OCI-M1 (cell line): ENCODE measurements around the gene CSRNP3.

Source experiments
- DNase-seq: peaks from one replicate; lab custom pipeline; 2025; lab: John Stamatoyannopoulos, UW

CSRNP3 gene, protein sequence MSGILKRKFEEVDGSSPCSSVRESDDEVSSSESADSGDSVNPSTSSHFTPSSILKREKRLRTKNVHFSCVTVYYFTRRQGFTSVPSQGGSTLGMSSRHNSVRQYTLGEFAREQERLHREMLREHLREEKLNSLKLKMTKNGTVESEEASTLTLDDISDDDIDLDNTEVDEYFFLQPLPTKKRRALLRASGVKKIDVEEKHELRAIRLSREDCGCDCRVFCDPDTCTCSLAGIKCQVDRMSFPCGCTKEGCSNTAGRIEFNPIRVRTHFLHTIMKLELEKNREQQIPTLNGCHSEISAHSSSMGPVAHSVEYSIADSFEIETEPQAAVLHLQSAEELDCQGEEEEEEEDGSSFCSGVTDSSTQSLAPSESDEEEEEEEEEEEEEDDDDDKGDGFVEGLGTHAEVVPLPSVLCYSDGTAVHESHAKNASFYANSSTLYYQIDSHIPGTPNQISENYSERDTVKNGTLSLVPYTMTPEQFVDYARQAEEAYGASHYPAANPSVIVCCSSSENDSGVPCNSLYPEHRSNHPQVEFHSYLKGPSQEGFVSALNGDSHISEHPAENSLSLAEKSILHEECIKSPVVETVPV

DNA sequence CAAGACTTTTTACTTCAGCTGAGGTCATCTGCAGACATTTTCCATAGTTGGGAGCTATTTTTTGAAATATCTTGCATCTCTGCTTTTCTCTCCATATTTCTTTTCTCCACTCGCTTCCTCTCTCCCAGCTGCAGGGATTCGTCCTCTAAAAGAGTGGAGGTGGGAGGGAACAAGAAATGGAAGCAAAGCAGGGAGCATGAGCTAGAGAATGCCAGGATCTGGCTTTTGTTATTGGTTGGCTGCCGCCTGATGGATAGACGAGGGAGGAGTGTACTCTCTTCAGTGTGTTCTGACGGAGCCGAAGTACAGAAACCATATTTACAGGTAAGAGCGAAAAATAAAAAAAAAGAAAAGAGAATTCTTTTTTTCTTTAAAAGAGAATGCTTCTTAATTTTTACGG lies at the start of gene CSRNP3:
TSS of gene CSRNP3 (plus strand) at position 282 of the 400 bp plus-strand sequence. CDS start 125,368 bp downstream, outside the sequence.
- peak; percentile 23 for DNase-seq

DNA sequence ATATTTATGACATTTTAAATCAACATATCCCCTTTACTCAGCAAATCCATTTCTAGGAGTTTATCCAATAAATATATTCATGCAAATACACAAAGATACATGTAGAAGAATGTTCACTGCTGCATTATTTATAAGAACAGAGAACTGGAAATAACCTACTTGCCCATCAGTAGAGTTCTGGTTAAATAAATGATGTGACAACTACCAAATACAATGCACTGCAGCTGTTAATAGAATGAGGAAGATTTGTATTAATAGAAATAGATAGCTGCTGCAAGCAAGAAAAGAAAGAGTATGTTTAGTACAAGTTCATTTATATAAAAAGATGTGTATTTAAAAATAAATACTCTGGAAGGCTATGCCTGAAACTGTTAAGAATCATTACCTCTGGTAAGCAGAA lies 49.3 kb upstream of the CSRNP3 start:
- DNase-seq: no peak

DNA sequence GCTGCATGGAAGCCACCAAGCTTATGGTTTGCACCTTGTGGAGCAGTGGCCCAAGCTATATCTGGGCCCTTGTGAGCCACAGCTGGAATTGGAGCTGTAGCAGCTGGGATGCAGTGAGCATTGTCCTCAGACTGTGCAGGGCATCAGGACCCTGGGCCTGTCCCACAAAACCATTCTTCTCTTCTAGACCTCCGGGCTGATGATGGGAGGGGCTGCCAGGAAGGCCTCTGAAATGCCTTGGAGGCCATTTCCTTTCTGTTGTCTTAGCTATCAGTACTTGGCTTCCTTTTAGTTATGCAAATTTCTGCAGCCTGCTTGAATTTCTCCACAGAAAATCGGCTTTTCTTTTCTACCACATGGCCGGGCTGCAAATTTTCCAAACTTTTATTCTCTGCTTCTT lies 46.4 kb upstream of the CSRNP3 start:
- no peak for DNase-seq

DNA sequence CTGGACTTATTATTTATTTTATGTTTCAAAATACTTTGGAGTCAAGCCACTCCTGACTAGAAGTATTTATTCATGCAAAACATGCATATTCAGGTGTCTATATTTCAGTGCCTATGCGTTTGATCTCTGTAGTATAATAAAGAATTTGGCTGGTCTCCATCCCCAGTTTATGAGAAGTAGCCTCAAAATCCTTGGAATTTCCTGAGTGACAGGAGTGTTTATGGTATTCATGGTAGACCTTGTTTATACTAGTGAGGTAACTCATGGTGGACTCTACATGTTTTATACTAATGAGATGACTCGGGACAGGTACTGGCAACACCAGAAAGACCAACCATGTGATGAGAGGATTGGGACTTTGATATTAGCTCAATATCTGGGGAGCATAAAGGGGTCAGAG lies 43.9 kb upstream of the CSRNP3 start:
- DNase-seq: no peak

DNA sequence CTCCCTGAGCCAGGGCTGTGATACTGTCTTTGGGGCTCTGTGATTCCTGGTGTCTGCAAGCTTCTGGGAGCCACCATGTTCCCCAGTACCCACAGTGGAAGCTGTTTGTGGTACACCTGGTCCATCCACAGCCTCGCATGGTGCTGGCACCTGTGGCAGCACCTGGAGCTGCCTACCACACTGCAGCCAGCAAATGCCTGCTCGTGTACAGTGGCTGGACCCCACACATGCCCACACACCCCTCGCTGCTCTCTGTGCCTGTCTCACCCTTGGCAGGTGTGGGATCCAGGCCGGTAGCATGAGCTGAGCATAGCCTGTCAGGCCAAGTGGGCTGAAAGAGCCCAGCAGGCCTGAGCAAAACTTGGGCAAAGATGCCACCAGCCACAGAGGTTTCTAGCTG lies 41.8 kb upstream of the CSRNP3 start:
- no peak for DNase-seq

DNA sequence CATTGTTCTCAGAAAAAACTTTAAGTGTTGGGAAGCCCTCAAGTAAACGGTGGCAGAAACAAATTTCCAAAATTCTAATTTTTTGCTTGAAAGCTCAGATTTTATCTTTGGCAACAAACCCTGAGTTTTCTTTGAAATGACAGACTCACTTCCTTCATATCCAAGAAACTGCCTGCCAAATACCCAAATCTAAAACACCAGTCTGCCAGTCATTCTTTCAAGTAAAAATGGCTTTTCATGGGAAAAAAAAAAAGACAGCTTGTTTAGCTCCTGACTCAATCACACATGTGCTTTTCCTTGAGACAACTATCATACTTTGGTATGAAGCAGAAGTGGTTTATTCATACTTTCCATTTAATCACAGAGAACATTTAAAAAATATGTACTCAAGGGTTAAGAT lies 40.6 kb upstream of the CSRNP3 start:
- DNase-seq: no peak

DNA sequence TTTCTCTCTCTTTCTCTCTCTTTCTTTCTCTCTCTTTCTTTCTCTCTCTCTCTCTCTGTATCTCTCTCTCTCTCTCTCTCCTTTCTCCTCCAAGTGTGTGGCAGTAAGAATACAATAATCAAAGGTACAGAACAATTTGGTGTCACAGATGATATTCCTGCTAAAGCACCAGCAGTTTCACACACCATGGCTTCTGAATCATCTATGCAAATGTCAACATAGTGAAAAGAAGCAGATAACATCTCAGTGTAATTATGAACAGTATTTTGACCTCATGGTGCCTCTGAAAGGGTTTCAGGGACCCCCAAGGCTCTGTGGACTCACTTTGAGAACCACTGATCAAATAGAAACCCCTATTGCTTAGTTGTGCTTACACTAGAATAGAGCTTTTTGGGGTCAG lies 38.5 kb upstream of the CSRNP3 start:
- DNase-seq: no peak

DNA sequence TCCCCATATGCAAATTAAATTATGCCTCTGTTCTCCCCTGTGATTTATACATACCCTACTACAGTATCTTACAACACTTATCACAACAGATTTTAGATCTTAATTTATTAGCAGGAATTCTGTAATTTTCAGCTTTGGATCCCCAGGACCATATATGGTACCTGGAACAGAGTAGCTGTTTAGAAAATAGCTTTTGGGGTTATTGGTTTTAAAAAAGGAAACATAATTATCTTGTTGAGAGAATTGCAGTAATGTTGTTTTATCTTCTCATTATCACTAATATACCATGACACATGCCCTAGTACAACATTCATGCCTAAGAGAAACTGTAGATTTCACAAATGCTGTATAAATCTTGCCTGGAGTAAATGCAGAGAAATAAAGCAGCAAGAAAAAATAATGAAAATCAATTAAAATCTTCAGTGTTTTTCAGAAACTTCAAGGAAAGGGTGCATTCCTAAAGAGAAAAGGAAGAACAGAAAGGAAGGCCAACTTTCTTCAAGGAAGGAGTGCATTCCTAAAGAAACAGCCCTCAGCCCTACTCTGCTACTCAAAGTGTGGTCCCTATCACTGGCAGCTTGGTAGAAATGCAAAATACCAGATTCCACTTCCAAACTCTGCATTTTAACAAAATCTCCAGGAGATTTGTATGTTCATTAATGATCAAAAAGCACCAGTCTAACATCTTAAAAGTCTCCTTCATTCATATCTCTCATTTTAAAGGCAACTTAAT lies 37.1 kb upstream of the CSRNP3 start:
- DNase-seq: no peak

DNA sequence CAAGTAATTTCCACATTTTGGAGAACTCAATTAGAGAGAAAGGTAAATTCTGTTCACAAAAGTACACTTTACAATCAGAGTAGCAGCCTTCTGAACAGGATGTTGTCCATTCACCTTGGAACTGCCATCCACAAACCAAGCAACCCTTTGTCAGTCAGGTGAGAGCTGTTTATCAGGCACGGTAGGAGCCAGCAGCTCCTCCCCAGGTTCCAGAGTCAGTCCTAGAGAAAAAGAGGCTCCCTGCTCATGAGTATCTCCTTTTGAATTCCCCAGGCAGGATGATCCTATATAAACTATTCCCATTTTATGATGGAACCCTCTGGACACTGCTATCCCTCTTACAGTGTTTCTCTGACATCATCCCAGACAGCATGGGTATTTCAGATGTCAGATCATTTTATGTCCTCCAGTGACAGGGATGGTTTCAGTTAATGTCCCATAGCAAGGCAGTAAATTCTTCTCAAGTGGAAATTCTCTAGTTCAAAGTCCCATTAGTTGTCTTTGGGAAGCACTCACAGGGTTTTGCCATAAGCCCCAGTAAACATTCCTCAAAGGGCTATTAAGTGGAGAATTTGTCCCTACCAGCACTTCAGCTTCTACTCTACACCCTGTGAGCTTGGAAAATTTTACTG lies 34.5 kb upstream of the CSRNP3 start:
- no peak for DNase-seq

DNA sequence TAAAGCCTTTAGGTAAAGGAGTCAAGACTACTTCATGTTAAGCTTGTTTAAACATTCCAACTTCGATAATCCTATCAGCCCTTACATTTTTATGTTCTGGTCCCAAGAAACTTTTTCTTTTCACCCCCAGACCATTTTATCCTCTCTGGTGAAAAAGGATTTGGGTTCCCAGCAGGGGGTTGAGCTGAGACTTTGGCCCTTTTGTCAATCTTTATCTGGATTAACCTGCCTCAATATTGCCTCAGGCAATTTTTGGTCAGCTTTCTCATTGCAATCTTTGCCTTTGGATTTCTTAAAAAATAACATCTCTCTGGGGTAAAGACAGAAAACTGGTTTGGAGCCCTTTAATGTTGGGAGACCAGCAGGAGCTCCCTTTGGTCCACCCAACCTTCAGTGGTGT lies 33.9 kb upstream of the CSRNP3 start:
- DNase-seq: no peak

DNA sequence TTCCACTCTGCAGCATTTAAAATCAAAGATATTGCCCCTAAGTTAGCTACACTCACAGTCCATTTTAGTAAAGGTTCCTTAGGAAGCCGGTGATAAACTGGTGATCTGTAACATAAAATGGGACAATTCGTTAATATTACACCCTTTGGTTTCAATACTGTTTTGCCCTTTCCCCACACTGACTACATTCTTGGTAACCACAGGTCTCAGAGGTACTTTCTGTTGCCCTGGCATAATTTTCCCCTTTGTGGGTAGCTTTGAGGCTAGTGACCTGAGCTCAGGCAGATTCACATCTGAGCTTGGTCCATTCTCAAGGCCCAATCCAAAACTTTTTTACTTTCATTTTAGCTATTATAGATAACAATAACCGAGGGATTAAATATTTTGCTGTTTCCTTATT lies 32.9 kb upstream of the CSRNP3 start:
- no peak for DNase-seq

DNA sequence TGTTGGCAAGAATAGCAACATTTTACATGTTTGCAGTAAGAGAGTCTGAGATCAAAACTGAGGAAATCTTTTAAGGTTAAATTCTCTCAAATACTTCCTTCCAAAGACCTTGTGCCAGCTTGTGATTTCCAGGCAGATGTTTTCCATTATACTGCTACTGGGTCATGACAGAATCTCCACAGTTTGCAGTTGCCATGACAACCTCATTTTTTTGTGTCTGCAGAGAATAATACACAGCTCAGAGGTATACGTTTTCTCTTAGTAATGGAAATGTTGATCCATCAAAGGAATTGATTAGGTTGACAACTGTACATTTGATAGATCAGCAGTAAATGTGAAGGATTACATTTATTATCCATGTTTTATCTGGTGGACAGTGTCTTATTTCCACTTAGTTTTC lies 29.1 kb upstream of the CSRNP3 start:
- DNase-seq: no peak

DNA sequence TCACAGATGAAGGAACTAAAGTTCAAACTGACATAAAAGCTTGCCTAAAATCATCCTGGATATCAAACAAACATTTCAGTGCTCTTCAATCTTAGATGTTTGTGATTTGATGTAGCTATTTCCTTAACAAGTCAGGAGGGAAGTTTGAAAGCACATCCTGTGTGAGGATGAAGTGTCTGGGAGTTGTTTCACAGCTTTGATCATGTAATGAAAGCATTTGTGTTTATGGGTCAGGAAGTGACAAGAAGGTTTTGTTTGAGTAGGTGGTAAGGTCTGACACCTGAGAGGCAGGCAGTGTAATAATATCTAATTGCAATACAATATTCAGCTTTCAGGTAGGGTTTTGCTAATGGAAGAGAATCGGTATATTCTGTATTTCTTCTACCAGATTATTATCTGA lies 26.0 kb upstream of the CSRNP3 start:
- no peak for DNase-seq

DNA sequence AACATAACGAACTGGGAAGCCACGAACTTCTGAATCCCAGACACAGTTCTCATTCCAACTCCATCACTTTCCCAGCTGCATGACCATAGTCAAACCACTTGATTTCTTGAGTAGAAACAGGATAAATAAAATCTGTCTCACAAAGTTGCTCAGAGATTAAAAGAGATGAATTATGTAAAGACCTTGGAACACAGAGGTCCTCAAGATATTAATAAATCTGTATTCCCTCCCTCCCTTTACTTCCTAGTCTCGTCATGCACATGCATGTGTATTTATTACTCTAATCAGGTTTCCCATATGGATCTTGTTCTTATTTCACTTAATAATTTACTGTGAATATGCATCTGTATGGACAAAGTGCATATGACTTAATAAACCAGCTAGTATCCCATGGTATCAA lies 21.1 kb upstream of the CSRNP3 start:
- DNase-seq: no peak

DNA sequence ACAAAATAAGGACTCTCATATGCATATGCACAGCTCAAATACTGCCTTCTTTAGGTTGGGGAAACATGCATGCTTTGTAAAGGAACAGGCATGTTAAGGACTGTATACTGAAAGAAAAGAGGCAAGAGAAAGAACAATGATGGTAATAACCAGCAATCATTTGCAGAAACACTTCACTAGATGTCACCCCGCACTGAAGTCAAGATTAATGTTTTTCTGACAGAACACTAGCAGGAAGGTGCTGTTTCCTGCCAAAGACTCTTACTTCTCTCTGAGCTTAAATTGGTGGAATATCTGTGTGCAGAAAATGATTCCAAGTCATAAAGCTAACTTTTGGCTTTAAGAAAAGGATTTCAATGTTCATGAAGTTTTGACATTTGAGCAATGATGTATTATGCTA lies 19.3 kb upstream of the CSRNP3 start:
- DNase-seq: peak; percentile 6

DNA sequence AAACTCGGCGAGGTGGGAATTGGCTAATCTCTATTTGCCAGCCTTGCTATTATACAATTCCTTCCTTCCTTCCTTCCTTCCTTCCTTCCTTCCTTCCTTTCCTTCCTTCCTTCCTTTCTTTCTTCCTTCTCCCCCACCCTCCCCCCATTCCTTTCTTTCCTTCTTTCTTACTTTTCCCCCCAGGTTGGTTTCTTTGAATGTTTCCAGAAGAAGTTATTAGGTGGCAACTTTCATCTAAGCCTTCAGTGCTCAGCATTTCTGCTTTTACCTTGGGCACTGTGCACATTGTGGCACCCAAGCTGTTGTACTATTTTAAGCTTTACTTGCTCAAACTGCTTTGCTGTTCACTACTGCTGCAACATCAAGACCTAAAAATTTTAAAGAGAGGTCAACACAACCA lies 17.2 kb upstream of the CSRNP3 start:
- DNase-seq: no peak

DNA sequence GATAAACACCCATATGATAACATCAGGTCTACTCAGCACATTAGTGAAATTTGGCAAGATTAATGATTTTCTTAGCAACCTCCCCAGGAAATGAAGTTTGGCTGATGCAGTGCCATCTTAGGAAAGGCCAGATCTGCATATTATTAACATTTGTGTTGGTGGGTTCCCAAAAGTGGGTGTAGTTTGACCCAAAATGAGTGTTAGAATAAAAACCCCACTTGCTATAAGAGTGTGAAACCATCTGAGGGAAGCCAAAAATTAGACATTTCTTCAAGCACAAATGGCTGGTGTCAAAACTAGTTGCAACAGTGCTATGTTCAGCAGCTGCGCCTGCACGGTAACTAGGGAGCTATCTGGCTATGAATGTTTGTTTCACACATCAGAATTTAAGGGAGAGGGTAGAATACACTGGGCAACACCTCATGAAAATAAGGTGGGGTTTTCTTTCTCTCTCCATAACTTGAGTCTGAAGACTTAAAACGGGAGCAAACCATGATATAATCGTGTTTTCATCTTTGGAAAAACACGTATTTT lies 15.9 kb upstream of the CSRNP3 start:
- DNase-seq: no peak

DNA sequence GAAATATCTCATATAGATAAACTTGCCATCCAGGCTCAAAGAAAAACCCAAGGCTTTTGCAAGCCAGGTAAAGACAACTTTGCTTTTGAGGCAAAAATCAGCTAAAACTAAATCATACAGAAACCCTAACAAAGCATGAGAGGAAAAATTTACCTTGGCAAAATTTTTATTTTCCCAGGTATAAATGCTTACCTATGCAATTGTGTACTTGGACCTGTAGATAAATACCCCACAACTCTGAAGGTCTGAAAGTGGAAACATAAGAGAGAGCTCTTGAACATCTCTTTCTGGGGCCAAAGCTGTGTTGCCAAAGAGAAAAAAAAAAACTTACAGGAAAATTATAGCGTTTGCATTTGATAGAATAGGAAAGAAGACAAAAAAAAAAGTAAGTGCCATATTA lies 14.6 kb upstream of the CSRNP3 start:
- DNase-seq: no peak

DNA sequence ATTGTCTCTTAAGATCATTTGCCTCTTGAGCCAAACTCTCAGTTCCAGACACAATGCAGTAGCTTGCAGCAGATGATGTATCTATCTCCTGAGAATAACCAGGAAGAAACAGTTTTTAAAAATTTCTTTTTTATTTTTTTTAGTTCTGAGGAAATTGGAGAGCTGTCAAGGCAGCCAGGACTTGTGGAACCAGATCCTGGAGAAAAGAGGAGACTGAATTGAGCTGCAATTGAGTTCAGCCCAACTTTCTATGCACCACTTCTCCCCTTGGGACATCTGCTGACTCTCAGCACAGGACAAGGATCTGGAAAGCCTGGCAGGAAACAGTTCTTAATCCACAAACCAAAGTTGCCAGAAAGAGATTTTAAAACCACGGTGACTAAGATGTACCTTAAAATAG lies 13.5 kb upstream of the CSRNP3 start:
- no peak for DNase-seq

DNA sequence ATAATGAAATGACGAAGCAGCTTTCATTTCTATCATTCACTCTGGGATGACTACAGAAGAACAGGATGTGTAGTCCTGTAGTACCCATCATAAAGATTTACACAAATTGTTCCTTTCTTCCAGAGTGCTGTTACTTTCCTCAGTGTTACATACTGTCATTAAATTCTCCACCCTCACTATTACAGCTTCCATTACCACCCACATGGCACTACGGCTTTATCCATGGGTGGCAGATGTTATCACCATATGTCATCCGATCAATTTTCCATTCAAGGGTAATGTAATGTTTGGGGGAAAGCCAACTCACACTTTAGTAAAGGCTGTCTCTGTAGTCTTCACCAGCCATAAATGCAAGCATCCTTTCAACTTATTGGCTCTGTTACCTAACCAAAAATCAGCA lies 7.1 kb upstream of the CSRNP3 start:
- peak; percentile 51 for DNase-seq

DNA sequence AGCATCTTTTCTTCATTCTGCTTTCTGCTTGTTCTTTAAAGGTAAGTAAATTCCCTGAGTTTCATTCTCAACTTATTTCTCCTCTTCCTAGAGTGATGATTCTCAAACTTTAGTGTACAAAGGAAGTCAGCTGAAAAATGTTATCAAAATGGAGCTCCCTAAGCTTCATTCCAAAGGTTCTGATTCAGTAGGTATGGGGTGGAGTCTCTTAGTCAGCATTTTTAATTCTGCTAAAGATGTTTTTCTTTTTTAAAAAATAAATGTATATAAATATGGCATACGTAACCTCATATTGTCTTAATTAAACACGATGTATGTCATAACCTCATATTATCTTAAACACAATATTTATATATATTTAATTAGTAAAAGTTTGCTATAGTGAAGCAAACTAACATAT lies 3.1 kb upstream of the CSRNP3 start:
- no peak for DNase-seq

DNA sequence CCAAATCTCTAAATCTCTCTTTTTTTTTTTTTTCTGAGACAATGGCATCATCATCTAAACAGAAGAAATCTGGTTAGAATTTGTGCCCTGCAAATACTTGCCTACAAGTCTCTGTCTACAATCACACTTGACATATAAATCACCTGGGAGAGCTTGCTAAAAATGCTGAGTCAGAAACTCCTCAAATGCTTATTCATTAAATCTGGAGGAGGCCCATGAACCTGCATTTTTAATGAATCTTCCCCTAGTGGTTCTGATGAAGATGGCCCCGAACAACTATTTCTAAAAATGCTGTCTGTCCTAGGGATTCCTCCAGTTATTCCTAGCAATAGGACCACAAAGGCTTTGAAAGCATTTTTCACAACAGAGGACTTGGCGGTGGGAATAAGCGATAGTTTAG lies 1.6 kb upstream of the CSRNP3 start:
- no peak for DNase-seq

DNA sequence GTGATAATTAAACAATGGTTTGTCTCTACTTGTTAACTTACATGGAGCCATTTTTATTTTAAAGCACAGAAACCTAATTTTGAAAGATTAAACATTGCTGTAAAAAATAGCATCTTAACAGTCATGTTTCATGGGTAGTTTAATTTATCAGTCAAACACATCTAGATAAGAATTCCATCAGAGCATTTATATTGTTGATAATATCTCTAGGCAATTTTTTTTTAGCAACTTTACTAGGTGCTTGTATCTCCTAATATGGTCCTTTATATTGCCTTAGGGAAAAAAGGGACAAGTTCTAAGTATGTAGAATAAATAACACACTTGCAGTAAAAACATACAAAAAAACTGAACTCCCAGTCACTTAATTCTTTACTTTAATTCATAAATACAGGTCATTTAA lies 863 bp downstream of the CSRNP3 start:
- no peak for DNase-seq
